ENCODE data around the gene IFRD1. TPM values are rescaled to one million over a fixed set of nuclear protein-coding genes. Genes with fewer than 3 reads are reported as not detected.
"Not testable (repeated sequence)": the region's sequence is repeated elsewhere in the genome, so short reads cannot be mapped to it uniquely, and the experiment has no call there.

The IFRD1 gene
- total RNA-seq, 1 donor from 2014 or later = 82.6 TPM

GRCh38 chr7:112439476-112439875, 10.8 kb upstream of the IFRD1 start:
- no peak for DNase-seq (ENCODE audit: low spot score)

GRCh38 chr7:112442210-112442609, 8.1 kb upstream of the IFRD1 start:
- no peak for DNase-seq (ENCODE audit: low spot score)

- DNase-seq (ENCODE audit: low spot score) = no peak
Measured at GRCh38 chr7:112444505-112444904, 5.8 kb upstream of the IFRD1 start.

- no peak for DNase-seq (ENCODE audit: low spot score)
Measured at GRCh38 chr7:112446431-112446830, 3.8 kb upstream of the IFRD1 start.

- DNase-seq (ENCODE audit: low spot score) = no peak
Measured at GRCh38 chr7:112447406-112447805, 2.9 kb upstream of the IFRD1 start.

- DNase-seq (ENCODE audit: low spot score) = no peak
Measured at GRCh38 chr7:112448381-112448780, 1.9 kb upstream of the IFRD1 start.

- no peak for DNase-seq (ENCODE audit: low spot score)
Measured at GRCh38 chr7:112448891-112449290, 1.4 kb upstream of the IFRD1 start.

- DNase-seq (ENCODE audit: low spot score) = no peak
Measured at GRCh38 chr7:112449353-112449752, 907 bp upstream of the IFRD1 start.

GRCh38 chr7:112450807-112451761, 824 bp downstream of the IFRD1 start:
- peak; percentile 97 for DNase-seq (ENCODE audit: low spot score)

GRCh38 chr7:112452102-112452888, 2.0 kb downstream of the IFRD1 start:
- no peak for DNase-seq (ENCODE audit: low spot score)

- no peak for DNase-seq (ENCODE audit: low spot score)
Measured at GRCh38 chr7:112453505-112454171, 3.4 kb downstream of the IFRD1 start.

- DNase-seq (ENCODE audit: low spot score) = not testable (repeated sequence)
Measured at GRCh38 chr7:112454191-112454590, 3.9 kb downstream of the IFRD1 start.

GRCh38 chr7:112459645-112460044, 9.4 kb downstream of the IFRD1 start:
- DNase-seq (ENCODE audit: low spot score) = no peak

GRCh38 chr7:112462236-112462635, 12.0 kb downstream of the IFRD1 start:
- DNase-seq (ENCODE audit: low spot score) = no peak

GRCh38 chr7:112467867-112468266, 17.6 kb downstream of the IFRD1 start:
- DNase-seq (ENCODE audit: low spot score) = no peak

- DNase-seq (ENCODE audit: low spot score) = no peak
Measured at GRCh38 chr7:112470194-112470593, 19.9 kb downstream of the IFRD1 start.

- DNase-seq (ENCODE audit: low spot score) = no peak
Measured at GRCh38 chr7:112476390-112477052, 26.3 kb downstream of the IFRD1 start.

GRCh38 chr7:112481121-112481736, 31.0 kb downstream of the IFRD1 start:
- DNase-seq (ENCODE audit: low spot score) = no peak

GRCh38 chr7:112481833-112482670, 31.8 kb downstream of the IFRD1 start:
- DNase-seq (ENCODE audit: low spot score) = no peak
